Measurements from ENCODE around the gene VPS41.
"Not testable (repeated sequence)": the region's sequence is repeated elsewhere in the genome, so short reads cannot be mapped to it uniquely, and the experiment has no call there.

The VPS41 gene

DNA sequence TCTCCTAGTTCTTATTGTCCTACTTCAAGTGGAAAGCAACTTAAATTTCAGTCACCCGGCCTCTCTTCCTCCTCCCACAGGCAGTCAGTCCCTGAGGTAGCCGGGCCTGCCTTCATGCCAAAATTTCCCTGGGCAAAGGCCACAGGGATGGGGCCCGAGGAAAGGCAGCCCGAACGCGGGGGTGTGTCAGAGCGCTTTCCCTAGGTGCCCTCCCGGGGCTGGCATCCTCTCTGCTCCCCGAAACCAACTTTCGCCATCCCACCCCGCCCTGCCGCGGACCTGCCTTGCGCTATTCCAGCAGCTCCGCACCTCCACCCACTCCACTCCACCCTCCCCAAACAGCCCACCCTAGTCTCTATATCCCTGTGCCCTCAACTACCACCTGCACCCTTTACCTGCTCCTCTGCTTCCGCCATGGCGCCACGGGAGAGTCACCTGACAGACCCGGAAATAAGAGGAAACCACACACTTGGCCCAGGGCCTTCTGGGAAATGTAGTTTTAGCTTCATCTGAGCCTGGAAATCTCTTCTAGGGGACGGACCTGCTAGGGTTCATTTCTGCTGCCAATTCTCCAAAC lies at the start of gene VPS41:
TSS of gene VPS41 (minus strand) at position 433 of the 577 bp plus-strand sequence. CDS start at position 416, 17 bp downstream.
- H3K27ac ChIP-seq = peak within 1 kb of the TSS; percentile 63; the same call in 1 of the 2 replicates

DNA sequence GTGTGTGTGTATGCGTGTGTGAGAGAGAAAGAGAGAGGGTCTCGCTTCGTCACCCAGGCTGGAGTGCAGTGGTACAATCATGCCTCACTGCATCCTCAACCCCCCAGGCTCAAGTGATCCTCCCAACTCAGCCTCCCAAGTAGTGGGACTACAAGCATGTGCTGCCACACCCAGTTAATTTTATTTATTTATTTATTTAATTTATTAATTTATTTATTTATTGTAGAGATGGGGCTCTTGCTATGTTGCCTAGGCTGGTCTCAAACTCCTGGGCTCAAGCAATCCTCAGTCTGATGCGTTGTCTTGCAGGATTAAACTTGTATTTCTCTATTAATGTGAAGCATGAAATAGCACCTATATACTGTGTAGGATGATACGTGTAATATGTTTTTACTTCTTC lies 46.9 kb upstream of the VPS41 start:
- no peak overlapping the region for H3K27ac ChIP-seq
- TF ChIP-seq, protein P1, sequence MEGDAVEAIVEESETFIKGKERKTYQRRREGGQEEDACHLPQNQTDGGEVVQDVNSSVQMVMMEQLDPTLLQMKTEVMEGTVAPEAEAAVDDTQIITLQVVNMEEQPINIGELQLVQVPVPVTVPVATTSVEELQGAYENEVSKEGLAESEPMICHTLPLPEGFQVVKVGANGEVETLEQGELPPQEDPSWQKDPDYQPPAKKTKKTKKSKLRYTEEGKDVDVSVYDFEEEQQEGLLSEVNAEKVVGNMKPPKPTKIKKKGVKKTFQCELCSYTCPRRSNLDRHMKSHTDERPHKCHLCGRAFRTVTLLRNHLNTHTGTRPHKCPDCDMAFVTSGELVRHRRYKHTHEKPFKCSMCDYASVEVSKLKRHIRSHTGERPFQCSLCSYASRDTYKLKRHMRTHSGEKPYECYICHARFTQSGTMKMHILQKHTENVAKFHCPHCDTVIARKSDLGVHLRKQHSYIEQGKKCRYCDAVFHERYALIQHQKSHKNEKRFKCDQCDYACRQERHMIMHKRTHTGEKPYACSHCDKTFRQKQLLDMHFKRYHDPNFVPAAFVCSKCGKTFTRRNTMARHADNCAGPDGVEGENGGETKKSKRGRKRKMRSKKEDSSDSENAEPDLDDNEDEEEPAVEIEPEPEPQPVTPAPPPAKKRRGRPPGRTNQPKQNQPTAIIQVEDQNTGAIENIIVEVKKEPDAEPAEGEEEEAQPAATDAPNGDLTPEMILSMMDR (conservative IDR thresholded peaks at IDR 0.05) = no peak

More for the DNA sequence above, at the start of gene VPS41:
- TF ChIP-seq, protein P1 (conservative IDR thresholded peaks at IDR 0.05) = no peak

DNA sequence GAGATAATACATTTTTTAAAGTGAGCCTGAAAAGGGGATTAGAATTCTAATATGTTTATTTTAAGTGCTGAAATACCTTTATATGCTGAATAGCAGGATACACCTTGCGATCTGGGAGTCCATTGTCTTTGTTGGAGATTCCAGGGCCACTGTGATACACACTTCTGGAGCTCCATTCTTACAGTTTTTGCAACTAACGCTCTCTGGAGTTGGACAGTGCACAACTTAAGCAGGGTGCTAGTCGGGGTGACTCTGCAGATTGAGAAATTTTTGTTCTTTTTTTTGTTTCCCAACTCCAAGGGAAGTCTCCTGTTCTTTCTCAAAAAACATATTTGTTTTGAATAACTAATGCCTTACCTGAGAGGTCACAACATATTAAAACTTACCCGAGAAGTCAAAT lies 45.0 kb upstream of the VPS41 start:
- TF ChIP-seq, protein P1 (conservative IDR thresholded peaks at IDR 0.05) = no peak
- H3K27ac ChIP-seq = no peak overlapping the region

DNA sequence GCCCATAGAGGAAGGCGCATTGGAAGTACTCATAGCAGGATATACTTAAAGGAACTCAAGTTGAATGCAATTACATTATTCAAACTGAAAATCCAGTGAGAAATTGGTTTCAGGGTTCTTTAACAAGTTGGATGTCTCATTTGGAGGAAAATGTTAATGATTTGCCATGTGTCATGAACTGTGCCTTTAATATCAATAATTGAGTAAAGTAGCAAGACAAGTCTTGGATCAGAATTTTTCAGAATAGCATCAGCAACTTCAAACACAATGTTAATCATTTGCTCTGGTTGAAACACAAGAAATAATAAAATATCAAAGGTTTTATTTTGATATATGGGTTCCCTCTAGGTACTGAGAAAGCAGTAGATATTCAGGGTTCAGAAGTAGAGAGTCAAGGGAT lies 44.2 kb upstream of the VPS41 start:
- no peak overlapping the region for H3K27ac ChIP-seq
- TF ChIP-seq, protein P1 (conservative IDR thresholded peaks at IDR 0.05) = no peak

DNA sequence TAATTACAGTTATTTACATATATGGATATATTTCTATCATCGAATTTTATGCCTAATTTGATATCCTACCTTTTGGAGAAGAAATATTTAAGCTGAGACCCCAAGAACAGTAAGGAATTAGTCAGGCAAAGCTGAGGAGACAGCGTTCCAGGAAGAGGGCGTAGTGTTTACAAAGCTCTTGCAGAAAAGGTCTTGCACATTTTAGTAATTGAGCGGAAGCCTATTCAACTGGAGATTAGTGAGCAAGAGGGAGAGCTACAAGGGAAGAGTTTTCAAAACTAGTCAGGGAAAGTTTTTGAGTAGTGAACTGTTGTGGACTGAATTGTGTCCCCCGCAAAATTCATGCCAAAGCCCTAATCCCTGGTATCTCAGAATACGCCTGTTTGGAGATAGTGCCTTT lies 42.2 kb upstream of the VPS41 start:
- H3K27ac ChIP-seq = no peak overlapping the region
- TF ChIP-seq, protein P1 (conservative IDR thresholded peaks at IDR 0.05) = no peak

DNA sequence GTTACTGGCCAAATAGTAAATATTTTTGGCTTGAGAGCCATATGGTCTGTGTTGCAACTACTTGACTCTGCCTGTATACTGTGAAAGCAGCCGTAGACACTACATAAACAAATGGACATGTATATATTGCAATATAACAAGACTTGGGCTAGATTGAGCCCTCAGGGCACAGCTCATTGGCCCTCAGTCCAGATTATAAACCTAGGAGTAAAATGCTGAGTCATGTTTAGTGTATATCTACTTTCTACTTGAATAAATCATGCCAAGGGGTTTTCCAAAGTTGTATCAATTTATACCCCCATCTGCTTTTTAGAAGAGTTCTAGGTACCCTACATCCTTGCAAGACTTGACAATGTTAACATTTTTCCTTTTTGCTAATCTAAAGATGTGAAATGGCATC lies 41.3 kb upstream of the VPS41 start:
- H3K27ac ChIP-seq = no peak overlapping the region
- TF ChIP-seq, protein P1 (conservative IDR thresholded peaks at IDR 0.05) = no peak

DNA sequence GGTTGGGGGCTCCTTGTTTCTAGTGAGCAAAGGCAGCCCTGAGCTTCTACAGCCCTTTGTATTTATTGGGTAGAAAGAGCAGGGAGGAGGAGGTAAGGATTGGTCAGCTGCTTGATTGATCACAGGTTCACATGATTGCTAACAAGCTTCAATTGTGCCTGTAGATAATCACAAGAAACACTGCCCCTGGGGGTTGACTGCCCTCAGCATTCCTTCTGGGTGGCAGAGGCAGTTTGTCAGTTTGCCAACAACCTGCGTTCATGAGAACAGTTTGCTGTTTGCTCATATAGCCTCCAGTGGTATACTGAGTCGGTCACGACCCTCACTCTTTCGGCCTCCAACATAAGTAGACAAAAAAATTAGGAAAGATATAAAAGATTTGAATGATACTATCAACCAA lies 38.5 kb upstream of the VPS41 start:
- not testable (repeated sequence) for H3K27ac ChIP-seq

DNA sequence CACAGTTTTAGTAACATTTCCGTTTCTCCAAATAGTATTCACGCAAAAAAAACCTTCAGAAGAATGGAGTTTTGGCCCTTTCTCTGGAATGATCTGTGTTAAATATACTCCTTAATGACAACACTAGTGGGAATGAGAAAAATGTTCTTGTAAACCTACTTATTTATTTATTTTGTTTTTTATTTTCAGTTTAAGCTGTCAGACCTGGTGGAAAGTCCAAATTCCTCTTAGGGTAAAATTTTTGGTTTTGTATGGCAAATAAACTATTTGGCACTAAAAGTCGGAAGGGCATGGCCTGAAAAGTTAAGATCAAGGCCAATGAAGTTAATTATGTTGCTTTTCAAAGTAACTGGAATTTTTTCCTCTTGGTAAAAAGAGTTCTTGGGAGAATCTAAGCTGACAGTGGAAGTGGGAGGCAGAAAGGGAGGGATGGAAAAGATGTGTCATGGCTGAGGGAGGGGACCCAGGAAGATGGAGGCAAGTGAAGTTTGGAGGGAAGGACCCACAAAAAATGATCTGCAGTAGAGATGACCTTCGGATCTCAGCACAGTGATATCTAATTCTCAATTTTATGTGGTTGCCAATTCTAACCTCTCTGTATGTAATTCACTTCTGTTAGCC lies 33.5 kb upstream of the VPS41 start:
- H3K27ac ChIP-seq = no peak overlapping the region
- TF ChIP-seq, protein P1 (conservative IDR thresholded peaks at IDR 0.05) = no peak
